HepG2 (cell line): ENCODE results near the gene GFER. TPM values are rescaled to one million over a fixed set of nuclear protein-coding genes. Genes with fewer than 3 reads are reported as not detected.

ENCODE experiments used
- ELF1 ChIP-seq: sonication (generic); formaldehyde crosslinking; IDR thresholded peaks from 2 replicates; pipeline ENCODE4 v1.4.0; 2020; ENCODE audit warnings: missing genetic modification reagents
- FOXO4 ChIP-seq: sonication (generic); formaldehyde crosslinking; conservative IDR thresholded peaks from 2 replicates; pipeline ENCODE4 v1.8.1; 2023; ENCODE audit warnings: missing genetic modification reagents
- GATAD1 ChIP-seq: IDR thresholded peaks from 2 replicates; pipeline ENCODE4 v1.6.1; 2016; ENCODE audit warnings: missing genetic modification reagents, missing compliant biosample characterization
- NAIF1 ChIP-seq: sonication (generic); formaldehyde crosslinking; IDR thresholded peaks from 2 replicates; pipeline ENCODE4 v1.5.0; 2020; ENCODE audit warnings: mild to moderate bottlenecking, missing genetic modification reagents, borderline replicate concordance
- TEF ChIP-seq: sonication (generic); formaldehyde crosslinking; IDR thresholded peaks from 2 replicates; pipeline ENCODE4 v1.5.0; 2020; ENCODE audit warnings: missing genetic modification reagents
- YY1 ChIP-seq: IDR thresholded peaks from 2 replicates; pipeline ENCODE4 v1.6.1; 2011; ENCODE audit warnings: low read length, low read depth, moderate library complexity, mild to moderate bottlenecking; ENCODE audit not compliant: insufficient read depth, insufficient replicate concordance
- ZFAT ChIP-seq: sonication (generic); formaldehyde crosslinking; conservative IDR thresholded peaks from 2 replicates; pipeline ENCODE4 v1.8.1; 2023; ENCODE audit warnings: missing genetic modification reagents, inconsistent platforms
- ZIK1 ChIP-seq: sonication (generic); formaldehyde crosslinking; IDR thresholded peaks from 2 replicates; pipeline ENCODE4 v1.5.0; 2020; ENCODE audit warnings: mild to moderate bottlenecking, low read depth, missing genetic modification reagents, borderline replicate concordance
- ZNF567 ChIP-seq: sonication (generic); formaldehyde crosslinking; IDR thresholded peaks from 2 replicates; pipeline ENCODE4 v1.8.1; 2023; ENCODE audit warnings: mild to moderate bottlenecking, missing genetic modification reagents, borderline replicate concordance
- polyA plus RNA-seq, 8 experiments: library from polyadenylated mRNA; depleted of rRNA in 3 of 8; stranded (reverse) in 7 of 8; unstranded in 1 of 8; fragments of >200 nt; fragmentation: Illumina TruSeq in 4 of 8; extraction: Trizol in 4 of 8; gene quantifications; 2 replicates each; pipeline versions ENCODE4 v1.2.1 to v1.2.3, GENCODE V29; 2011 to 2016; ENCODE audit warnings: low read depth in 4 of 8, missing spikeins in 1 of 8, mixed read lengths in 1 of 8; ENCODE audit not compliant: insufficient read depth in 1 of 8
- total RNA-seq, 5 experiments: library from RNA; depleted of rRNA; stranded (reverse); fragments of >200 nt; fragmentation: Illumina TruSeq; extraction: Trizol; gene quantifications; 2 replicates each; pipeline ENCODE4 v1.2.3, GENCODE V29; 2016; ENCODE audit warnings: low read depth in 1 of 5
- TF ChIP-seq, protein P1 (sequence below): sonication (generic); formaldehyde crosslinking; IDR thresholded peaks from 2 replicates; pipeline ENCODE4 v1.4.0; 2020; ENCODE audit warnings: missing genetic modification reagents, borderline replicate concordance
- TF ChIP-seq, protein P2 (sequence below): sonication (generic); formaldehyde crosslinking; IDR thresholded peaks from 2 replicates; pipeline ENCODE4 v1.4.0; 2020; ENCODE audit warnings: mild to moderate bottlenecking, missing genetic modification reagents
- TF ChIP-seq, protein P3 (sequence below): sonication (generic); formaldehyde crosslinking; conservative IDR thresholded peaks from 2 replicates; pipeline ENCODE4 v1.4.0; 2020; ENCODE audit warnings: mild to moderate bottlenecking, missing genetic modification reagents, moderate library complexity

Gene GFER
- total and polyA plus RNA-seq, 2 of the 13 experiments (the other 11 are each of a cell fraction or from before 2014, with no cell fraction given) = 28.6 to 71.7 TPM

GRCh38 chr16:2016407-2016922 lies 32.5 kb downstream of the GFER start (continued):
- no peak for TF ChIP-seq ELF1 (CRISPR knock-in tag)
- no peak for TF ChIP-seq FOXO4 (CRISPR knock-in tag)
- TF ChIP-seq GATAD1 (CRISPR knock-in tag) = 0 out of 2 replicates have a peak, but pooled peaks have one; percentile 35
- TF ChIP-seq, protein P1, sequence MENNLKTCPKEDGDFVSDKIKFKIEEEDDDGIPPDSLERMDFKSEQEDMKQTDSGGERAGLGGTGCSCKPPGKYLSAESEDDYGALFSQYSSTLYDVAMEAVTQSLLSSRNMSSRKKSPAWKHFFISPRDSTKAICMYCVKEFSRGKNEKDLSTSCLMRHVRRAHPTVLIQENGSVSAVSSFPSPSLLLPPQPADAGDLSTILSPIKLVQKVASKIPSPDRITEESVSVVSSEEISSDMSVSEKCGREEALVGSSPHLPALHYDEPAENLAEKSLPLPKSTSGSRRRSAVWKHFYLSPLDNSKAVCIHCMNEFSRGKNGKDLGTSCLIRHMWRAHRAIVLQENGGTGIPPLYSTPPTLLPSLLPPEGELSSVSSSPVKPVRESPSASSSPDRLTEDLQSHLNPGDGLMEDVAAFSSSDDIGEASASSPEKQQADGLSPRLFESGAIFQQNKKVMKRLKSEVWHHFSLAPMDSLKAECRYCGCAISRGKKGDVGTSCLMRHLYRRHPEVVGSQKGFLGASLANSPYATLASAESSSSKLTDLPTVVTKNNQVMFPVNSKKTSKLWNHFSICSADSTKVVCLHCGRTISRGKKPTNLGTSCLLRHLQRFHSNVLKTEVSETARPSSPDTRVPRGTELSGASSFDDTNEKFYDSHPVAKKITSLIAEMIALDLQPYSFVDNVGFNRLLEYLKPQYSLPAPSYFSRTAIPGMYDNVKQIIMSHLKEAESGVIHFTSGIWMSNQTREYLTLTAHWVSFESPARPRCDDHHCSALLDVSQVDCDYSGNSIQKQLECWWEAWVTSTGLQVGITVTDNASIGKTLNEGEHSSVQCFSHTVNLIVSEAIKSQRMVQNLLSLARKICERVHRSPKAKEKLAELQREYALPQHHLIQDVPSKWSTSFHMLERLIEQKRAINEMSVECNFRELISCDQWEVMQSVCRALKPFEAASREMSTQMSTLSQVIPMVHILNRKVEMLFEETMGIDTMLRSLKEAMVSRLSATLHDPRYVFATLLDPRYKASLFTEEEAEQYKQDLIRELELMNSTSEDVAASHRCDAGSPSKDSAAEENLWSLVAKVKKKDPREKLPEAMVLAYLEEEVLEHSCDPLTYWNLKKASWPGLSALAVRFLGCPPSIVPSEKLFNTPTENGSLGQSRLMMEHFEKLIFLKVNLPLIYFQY (CRISPR knock-in tag) = no peak
- TF ChIP-seq TEF (CRISPR knock-in tag) = no peak
- no peak for TF ChIP-seq NAIF1 (CRISPR knock-in tag)
- no peak for TF ChIP-seq ZNF567 (CRISPR knock-in tag)
- no peak for TF ChIP-seq ZIK1 (CRISPR knock-in tag)
- no peak for TF ChIP-seq ZFAT (CRISPR knock-in tag)
- TF ChIP-seq, protein P2, sequence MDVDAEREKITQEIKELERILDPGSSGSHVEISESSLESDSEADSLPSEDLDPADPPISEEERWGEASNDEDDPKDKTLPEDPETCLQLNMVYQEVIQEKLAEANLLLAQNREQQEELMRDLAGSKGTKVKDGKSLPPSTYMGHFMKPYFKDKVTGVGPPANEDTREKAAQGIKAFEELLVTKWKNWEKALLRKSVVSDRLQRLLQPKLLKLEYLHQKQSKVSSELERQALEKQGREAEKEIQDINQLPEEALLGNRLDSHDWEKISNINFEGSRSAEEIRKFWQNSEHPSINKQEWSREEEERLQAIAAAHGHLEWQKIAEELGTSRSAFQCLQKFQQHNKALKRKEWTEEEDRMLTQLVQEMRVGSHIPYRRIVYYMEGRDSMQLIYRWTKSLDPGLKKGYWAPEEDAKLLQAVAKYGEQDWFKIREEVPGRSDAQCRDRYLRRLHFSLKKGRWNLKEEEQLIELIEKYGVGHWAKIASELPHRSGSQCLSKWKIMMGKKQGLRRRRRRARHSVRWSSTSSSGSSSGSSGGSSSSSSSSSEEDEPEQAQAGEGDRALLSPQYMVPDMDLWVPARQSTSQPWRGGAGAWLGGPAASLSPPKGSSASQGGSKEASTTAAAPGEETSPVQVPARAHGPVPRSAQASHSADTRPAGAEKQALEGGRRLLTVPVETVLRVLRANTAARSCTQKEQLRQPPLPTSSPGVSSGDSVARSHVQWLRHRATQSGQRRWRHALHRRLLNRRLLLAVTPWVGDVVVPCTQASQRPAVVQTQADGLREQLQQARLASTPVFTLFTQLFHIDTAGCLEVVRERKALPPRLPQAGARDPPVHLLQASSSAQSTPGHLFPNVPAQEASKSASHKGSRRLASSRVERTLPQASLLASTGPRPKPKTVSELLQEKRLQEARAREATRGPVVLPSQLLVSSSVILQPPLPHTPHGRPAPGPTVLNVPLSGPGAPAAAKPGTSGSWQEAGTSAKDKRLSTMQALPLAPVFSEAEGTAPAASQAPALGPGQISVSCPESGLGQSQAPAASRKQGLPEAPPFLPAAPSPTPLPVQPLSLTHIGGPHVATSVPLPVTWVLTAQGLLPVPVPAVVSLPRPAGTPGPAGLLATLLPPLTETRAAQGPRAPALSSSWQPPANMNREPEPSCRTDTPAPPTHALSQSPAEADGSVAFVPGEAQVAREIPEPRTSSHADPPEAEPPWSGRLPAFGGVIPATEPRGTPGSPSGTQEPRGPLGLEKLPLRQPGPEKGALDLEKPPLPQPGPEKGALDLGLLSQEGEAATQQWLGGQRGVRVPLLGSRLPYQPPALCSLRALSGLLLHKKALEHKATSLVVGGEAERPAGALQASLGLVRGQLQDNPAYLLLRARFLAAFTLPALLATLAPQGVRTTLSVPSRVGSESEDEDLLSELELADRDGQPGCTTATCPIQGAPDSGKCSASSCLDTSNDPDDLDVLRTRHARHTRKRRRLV (CRISPR knock-in tag) = no peak
- TF ChIP-seq YY1 = no peak
- TF ChIP-seq, protein P3, sequence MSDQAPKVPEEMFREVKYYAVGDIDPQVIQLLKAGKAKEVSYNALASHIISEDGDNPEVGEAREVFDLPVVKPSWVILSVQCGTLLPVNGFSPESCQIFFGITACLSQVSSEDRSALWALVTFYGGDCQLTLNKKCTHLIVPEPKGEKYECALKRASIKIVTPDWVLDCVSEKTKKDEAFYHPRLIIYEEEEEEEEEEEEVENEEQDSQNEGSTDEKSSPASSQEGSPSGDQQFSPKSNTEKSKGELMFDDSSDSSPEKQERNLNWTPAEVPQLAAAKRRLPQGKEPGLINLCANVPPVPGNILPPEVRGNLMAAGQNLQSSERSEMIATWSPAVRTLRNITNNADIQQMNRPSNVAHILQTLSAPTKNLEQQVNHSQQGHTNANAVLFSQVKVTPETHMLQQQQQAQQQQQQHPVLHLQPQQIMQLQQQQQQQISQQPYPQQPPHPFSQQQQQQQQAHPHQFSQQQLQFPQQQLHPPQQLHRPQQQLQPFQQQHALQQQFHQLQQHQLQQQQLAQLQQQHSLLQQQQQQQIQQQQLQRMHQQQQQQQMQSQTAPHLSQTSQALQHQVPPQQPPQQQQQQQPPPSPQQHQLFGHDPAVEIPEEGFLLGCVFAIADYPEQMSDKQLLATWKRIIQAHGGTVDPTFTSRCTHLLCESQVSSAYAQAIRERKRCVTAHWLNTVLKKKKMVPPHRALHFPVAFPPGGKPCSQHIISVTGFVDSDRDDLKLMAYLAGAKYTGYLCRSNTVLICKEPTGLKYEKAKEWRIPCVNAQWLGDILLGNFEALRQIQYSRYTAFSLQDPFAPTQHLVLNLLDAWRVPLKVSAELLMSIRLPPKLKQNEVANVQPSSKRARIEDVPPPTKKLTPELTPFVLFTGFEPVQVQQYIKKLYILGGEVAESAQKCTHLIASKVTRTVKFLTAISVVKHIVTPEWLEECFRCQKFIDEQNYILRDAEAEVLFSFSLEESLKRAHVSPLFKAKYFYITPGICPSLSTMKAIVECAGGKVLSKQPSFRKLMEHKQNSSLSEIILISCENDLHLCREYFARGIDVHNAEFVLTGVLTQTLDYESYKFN (CRISPR knock-in tag) = peak; percentile 29
